K562 (cell line): ENCODE results near the gene ROR2. TPM values are rescaled to one million over a fixed set of nuclear protein-coding genes. Genes with fewer than 3 reads are reported as not detected.
A peak's percentile ranks its signal among the peaks of the same experiment; 100 is the strongest.

Source experiments
- ATAC-seq: fragments of 200-7000 bp; cut with Tn5 transposase; 3 replicates; pipeline ENCODE4 v1.9.1; 2020; ENCODE audit warnings: moderate library complexity
- BruUV-seq: library from RNA; stranded (reverse); fragments of 400-500 nt; replicated peaks from 2 replicates; lab custom pipeline; 2021; lab: Mats Ljungman, UMichigan
- CTCF ChIA-PET: fragments of 300-600 bp; formaldehyde crosslinking; extraction: SDS; loops from one replicate; lab custom pipeline; 2021; ENCODE audit warnings: low intra/inter-chr PET ratio; lab: Yijun Ruan, JAX
- POLR2A ChIA-PET: fragments of 300-600, 350-650 bp; sonication (Branson Sonifier 250); formaldehyde crosslinking; extraction: SDS; loops from one replicate; lab custom pipeline; 2021; ENCODE audit warnings: antibody characterized with exemption, inconsistent platforms; lab: Yijun Ruan, JAX
- DNase-seq, 4 experiments: peaks; one replicate each; pipeline versions ENCODE4 v3.0.0 to v3.0.0-alpha.2; 2011 to 2018; ENCODE audit warnings: low spot score in 3 of 4, mixed read lengths in 3 of 4; ENCODE audit errors: extremely low read depth in 1 of 4
- FAIRE-seq: peaks from 2 replicates; lab custom pipeline; 2011; peaks lifted over from hg19 to GRCh38; lab: Jason Lieb, UNC
- H2AFZ ChIP-seq: 2 replicates; pipeline ENCODE4 v1.6.0; 2011; ENCODE audit warnings: low read depth, low read length, control low read depth, inconsistent platforms
- H3K27ac ChIP-seq: fragments of 200-600 bp; 3 replicates; pipeline ENCODE4 v1.8.0; 2011; ENCODE audit warnings: low read depth, mild to moderate bottlenecking, control low read depth, inconsistent platforms, low read length, moderate library complexity, mixed read lengths; ENCODE audit errors: extremely low read depth
- H3K27me3 ChIP-seq, 2 experiments: fragments of 300-600 bp in 1 of 2; 2 replicates in 1 of 2; 3 replicates in 1 of 2; pipeline versions ENCODE4 v1.6.0 to v1.8.0; 2011; ENCODE audit warnings: inconsistent platforms in 2 of 2, low read length in 2 of 2, mild to moderate bottlenecking in 1 of 2, mixed read lengths in 1 of 2, moderate library complexity in 1 of 2; ENCODE audit not compliant: control insufficient read depth in 2 of 2, insufficient read depth in 2 of 2
- H3K36me3 ChIP-seq: fragments of 300-600 bp; 3 replicates; pipeline ENCODE4 v1.8.0; 2011; ENCODE audit warnings: mild to moderate bottlenecking, low read length, inconsistent platforms; ENCODE audit not compliant: control insufficient read depth, insufficient read depth
- H3K4me1 ChIP-seq, 2 experiments: fragments of 200-600 bp in 1 of 2; replicated peaks in 1 of 2; 2 replicates in 1 of 2; 3 replicates in 1 of 2; pipeline versions ENCODE4 v1.5.1 to v1.8.0; 2011; ENCODE audit warnings: inconsistent platforms in 2 of 2, low read length in 2 of 2, mild to moderate bottlenecking in 1 of 2, mixed read lengths in 1 of 2, moderate library complexity in 1 of 2; ENCODE audit not compliant: control insufficient read depth in 2 of 2, insufficient read depth in 2 of 2
- H3K4me2 ChIP-seq: 2 replicates; pipeline ENCODE4 v1.6.1; 2011; ENCODE audit warnings: low read length, control low read depth, inconsistent platforms, mixed read lengths; ENCODE audit not compliant: insufficient read depth
- H3K4me3 ChIP-seq: fragments of 200-600 bp; sonication (generic), shearing (Covaris generic); 2 replicates; pipeline ENCODE4 v1.5.1; 2016; ENCODE audit warnings: control low read depth, inconsistent platforms
- H3K79me2 ChIP-seq: fragments of 200-600 bp; 3 replicates; pipeline ENCODE4 v1.8.0; 2011; ENCODE audit warnings: low read length, inconsistent platforms; ENCODE audit not compliant: control insufficient read depth, insufficient read depth
- H3K9ac ChIP-seq, 2 experiments: 2 replicates each; pipeline versions ENCODE4 v1.6.0 to v1.6.1; 2011; ENCODE audit warnings: low read depth in 2 of 2, low read length in 2 of 2, control low read depth in 1 of 2, inconsistent platforms in 1 of 2, mild to moderate bottlenecking in 1 of 2, mixed read lengths in 1 of 2; ENCODE audit not compliant: insufficient read depth in 1 of 2
- H3K9me1 ChIP-seq: one replicate; pipeline ENCODE4 v1.6.0; 2011; ENCODE audit warnings: inconsistent platforms, mild to moderate bottlenecking, low read length, moderate library complexity; ENCODE audit not compliant: control insufficient read depth, insufficient read depth
- H3K9me3 ChIP-seq: replicated peaks from 2 replicates; pipeline ENCODE4 v1.5.1; 2011; ENCODE audit warnings: low read depth, low read length, inconsistent platforms; ENCODE audit not compliant: control insufficient read depth, insufficient read depth
- H4K20me1 ChIP-seq: replicated peaks from 2 replicates; pipeline ENCODE4 v1.6.1; 2011; ENCODE audit warnings: low read length, inconsistent platforms, mixed read lengths; ENCODE audit not compliant: control insufficient read depth, insufficient read depth
- BRD9 ChIP-seq: fragments of 450-650 bp; IDR thresholded peaks from 2 replicates; pipeline ENCODE4 v1.6.1; 2018; ENCODE audit warnings: low read depth; ENCODE audit not compliant: partially characterized antibody
- POLR2A ChIP-seq: fragments of 450-650 bp; conservative IDR thresholded peaks from 2 replicates; pipeline ENCODE4 v1.6.1; 2016
- RAD21 ChIP-seq, 2 experiments: fragments of 250-450 bp in 1 of 2; fragments of 450-650 bp in 1 of 2; sonication (Bioruptor Pico) in 1 of 2; formaldehyde crosslinking in 1 of 2; IDR thresholded peaks in 1 of 2; conservative IDR thresholded peaks in 1 of 2; 2 replicates each; pipeline versions ENCODE4 v1.4.0 to v1.8.0; 2020 to 2022; ENCODE audit warnings: mild to moderate bottlenecking in 2 of 2, moderate library complexity in 1 of 2
- WGBS: fragments of 100-300 bp; shearing (Covaris generic); methylation state at CpG from one replicate; pipeline ENCODE4 v1.1.6; 2016; ENCODE audit warnings: low coverage, mixed read lengths; ENCODE audit not compliant: insufficient coverage; ENCODE audit errors: missing lambda C conversion rate; 5-methylcytosine and 5-hydroxymethylcytosine counted together
- in situ Hi-C: fragments of 300-500 bp; cut with MboI; formaldehyde crosslinking; loops from 4 replicates; pipeline ENCODE4 v1.15.0; 2018; ENCODE audit warnings: inconsistent platforms, mixed read lengths
- intact Hi-C: fragments of 100-400 bp; cut with micrococcal nuclease; formaldehyde crosslinking; loops from 2 replicates; pipeline ENCODE4 v1.14.2; 2022
- polyA plus RNA-seq, 8 experiments: library from polyadenylated mRNA; depleted of rRNA in 4 of 8; stranded (reverse) in 5 of 8; unstranded in 3 of 8; fragments of >200 nt; fragmentation: Nextera tagmentation in 2 of 8; fragmentation: Illumina TruSeq in 1 of 8; extraction: Ambion mirVana in 2 of 8; extraction: Trizol in 1 of 8; gene quantifications; 2 replicates each; pipeline versions ENCODE4 v1.2.1 to v1.2.3, GENCODE V29; 2011 to 2014; ENCODE audit warnings: inconsistent platforms in 1 of 8, missing spikeins in 1 of 8
- total RNA-seq, 7 experiments: library from RNA; depleted of rRNA in 6 of 7; stranded (reverse); fragments of >200 nt in 6 of 7; fragmentation: Illumina TruSeq in 2 of 7; extraction: Trizol in 2 of 7; gene quantifications; 2 replicates each; pipeline versions ENCODE4 v1.2.1 to v1.2.3, GENCODE V29; 2011 to 2021; ENCODE audit warnings: low replicate concordance in 1 of 7
- TF ChIP-seq, protein P1 (sequence below), 3 experiments: IDR thresholded peaks in 2 of 3; conservative IDR thresholded peaks in 1 of 3; 2 replicates each; pipeline ENCODE4 v1.5.1; 2011 to 2012; ENCODE audit warnings: low read length in 3 of 3, mild to moderate bottlenecking in 3 of 3, control low read depth in 2 of 3, improper control_type of control experiment in 1 of 3, inconsistent platforms in 1 of 3, low read depth in 1 of 3, mixed read lengths in 1 of 3, moderate library complexity in 1 of 3; ENCODE audit not compliant: insufficient read depth in 2 of 3

The ROR2 gene
- total and polyA plus RNA-seq, 9 of the 15 experiments (the other 6 are each of a cell fraction or from before 2014, with no cell fraction given), result 5.6 to 33.8 (median 15.3) TPM

DNA sequence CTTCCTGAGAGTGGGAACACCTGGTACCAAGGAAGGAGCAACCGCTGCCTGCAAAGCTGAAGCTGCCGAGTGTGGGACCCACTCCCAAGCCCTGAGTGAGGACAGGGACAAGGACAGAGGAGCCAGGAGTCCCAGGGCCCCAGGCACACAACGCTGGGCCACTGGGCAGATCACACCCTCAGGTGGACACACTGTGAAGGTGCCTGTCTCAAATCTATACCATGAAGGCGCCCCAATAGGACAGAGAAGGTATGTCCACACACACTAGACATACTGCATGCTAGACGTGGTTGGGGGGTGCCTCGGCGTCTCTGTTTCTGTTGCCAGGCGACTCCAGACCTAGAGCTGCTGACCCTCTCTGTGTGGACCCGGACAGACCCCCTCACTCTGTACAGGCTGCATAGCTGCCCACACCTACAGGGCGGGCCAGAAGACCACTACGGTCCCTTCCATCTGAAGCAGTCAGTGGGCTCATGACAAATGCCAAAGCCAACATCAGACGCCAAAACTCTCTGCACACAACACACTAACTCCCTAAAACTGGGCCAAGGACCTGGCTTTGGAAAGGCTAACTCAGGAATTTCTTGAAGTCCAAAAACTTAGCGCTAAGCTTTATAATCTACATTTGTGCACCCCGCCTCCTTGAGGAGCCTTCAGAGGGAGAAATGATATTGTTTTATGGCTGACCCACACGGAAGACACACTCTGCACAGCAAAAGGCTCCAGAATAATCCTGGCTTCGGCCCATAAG is 60.7 kb downstream of the ROR2 start:
- POLR2A ChIA-PET, result interaction anchor here (0.7 to 1.7 kb wide), 3 partner anchors 10 to 56 kb away, joined by 3 to 5 read pairs (median 3); no protein-coding TSS in a partner anchor
- H3K9ac ChIP-seq, result peak overlapping the region in 1 of 2 experiments; percentile 79; a peak in 2 of 4 replicates
- no TSS peak for BruUV-seq
- WGBS, result 80% methylated on average over 14 of the region's 16 CpGs
- no peaks in the 10 kb centered on the region for H3K27me3 ChIP-seq
- H3K79me2 ChIP-seq, result peaks cover 69% of the 10 kb centered on the region
- H2AFZ ChIP-seq, result no peak overlapping the region
- H4K20me1 ChIP-seq, result peaks cover 4% of the 10 kb centered on the region; the same call in 1 of the 2 replicates
- in situ Hi-C loops, result no loop called here
- no peak for DNase-seq
- H3K36me3 ChIP-seq, result no peaks in the 10 kb centered on the region
- no peak overlapping the region for H3K27ac ChIP-seq
- peak; percentile 82 for ATAC-seq
- intact Hi-C loops, result no loop called here
- no peak for TF ChIP-seq POLR2A
- TF ChIP-seq, protein P1, sequence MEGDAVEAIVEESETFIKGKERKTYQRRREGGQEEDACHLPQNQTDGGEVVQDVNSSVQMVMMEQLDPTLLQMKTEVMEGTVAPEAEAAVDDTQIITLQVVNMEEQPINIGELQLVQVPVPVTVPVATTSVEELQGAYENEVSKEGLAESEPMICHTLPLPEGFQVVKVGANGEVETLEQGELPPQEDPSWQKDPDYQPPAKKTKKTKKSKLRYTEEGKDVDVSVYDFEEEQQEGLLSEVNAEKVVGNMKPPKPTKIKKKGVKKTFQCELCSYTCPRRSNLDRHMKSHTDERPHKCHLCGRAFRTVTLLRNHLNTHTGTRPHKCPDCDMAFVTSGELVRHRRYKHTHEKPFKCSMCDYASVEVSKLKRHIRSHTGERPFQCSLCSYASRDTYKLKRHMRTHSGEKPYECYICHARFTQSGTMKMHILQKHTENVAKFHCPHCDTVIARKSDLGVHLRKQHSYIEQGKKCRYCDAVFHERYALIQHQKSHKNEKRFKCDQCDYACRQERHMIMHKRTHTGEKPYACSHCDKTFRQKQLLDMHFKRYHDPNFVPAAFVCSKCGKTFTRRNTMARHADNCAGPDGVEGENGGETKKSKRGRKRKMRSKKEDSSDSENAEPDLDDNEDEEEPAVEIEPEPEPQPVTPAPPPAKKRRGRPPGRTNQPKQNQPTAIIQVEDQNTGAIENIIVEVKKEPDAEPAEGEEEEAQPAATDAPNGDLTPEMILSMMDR (IDR thresholded peaks at IDR 0.05 in 2 of 3, conservative IDR thresholded peaks at IDR 0.05 in 1 of 3; ENCODE audit: insufficient read depth in 2 of 3, low read depth in 1 of 3, low read length in 3 of 3), result peak; percentile 13 to 84 (median 49); a peak in 4 of 6 replicates
- no peak for TF ChIP-seq BRD9
- 0 out of 4 replicates have a peak, but pooled peaks of 1 of the 2 experiments have one; percentile 9 for TF ChIP-seq RAD21 (CRISPR knock-in tag; conservative IDR thresholded peaks at IDR 0.05 in 1 of 2, IDR thresholded peaks at IDR 0.05 in 1 of 2)
- H3K9me3 ChIP-seq, result no peaks in the 10 kb centered on the region
- H3K4me2 ChIP-seq, result no peak overlapping the region
- peaks cover 24 to 25% of the 10 kb centered on the region in 2 experiments for H3K4me1 ChIP-seq
- CTCF ChIA-PET, result no interaction called here
- H3K9me1 ChIP-seq, result no peaks in the 10 kb centered on the region
- no peak for FAIRE-seq
- H3K4me3 ChIP-seq, result no peak overlapping the region
